ENCODE data around the gene SPI1.

SPI1 gene

DNA sequence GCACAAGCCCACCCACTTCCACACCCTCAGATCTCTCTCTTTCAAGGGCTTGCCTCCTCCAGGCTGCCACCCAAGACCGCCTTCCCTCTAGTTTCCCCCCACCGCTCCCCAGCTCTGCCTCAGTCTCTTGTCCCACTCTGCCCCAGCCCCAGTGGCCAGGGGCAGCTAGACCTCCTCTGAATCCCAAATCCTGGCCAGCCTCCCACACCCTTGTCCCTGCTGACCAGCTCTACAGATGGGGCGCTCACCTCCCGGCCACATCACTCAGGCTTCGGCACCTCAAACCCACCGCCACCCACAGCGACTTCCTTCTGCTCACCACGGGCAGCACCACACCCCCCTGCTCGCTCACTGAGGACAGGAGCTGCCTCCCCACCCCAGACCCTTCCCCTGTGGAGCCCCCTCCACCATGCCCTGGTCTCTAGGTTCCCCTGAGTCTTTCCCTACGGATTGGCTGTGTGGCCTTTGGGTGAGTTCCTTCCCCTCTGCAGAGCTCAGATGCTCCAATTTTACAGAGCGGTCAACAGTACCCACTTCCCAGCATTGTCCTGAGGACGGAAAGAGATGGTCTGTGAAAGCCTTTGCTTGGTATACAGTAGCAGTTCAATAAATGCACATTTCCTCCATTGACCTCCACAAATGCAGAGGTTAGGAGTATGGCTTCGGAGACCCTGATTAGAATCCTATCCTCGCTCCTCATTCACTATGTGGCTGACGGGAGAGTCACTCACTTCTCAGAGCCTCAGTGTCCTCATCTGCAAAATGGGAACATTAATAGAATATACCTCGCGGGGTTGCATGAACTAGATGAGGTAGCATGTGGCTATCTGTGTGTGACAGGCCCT lies 11.5 kb upstream of the SPI1 start:
- DNase-seq (ENCODE audit: low spot score) (no peak), FAIRE-seq (no peak)

- no peak for FAIRE-seq
- no peak for DNase-seq (ENCODE audit: low spot score)
Observed at GRCh38 chr11:47388697-47389576, 10.6 kb upstream of the SPI1 start.

DNA sequence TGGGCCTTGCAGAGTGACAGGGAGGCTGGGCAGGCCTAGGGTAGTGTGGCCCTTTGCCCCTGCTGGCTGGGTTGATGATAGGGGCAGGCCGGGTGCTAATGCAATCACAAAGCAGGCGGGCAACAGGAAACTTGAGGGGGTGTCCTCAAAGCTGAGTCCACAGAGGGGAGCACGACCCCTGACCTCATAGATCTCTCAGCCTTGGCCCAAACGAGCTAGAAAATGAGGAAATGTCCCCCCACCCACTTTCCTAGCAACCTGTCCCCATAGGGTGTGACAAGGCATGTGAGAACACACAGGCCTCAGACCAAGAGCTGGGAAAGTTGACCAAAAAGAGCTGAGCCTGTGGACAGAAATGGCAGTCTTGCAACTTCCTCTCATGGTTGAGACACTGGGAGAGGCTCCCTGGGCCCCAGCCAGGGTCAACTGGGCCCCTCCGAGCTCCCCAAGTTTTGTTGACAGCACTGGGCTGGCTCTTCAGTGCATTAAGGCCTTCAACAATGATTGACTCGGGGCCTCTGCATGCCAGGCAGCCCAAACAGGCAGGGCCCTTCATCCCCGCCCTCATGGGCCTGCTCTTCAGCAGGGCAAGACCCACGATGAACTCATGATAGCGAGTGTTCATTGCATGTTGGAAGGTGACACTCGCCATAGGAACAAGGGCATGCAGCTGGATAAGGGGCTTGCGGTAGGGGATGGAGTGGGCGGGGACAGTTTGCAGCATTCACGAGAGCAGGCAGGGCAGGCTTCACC lies 9.8 kb upstream of the SPI1 start:
- FAIRE-seq (no peak), DNase-seq (ENCODE audit: low spot score) (no peak)

DNA sequence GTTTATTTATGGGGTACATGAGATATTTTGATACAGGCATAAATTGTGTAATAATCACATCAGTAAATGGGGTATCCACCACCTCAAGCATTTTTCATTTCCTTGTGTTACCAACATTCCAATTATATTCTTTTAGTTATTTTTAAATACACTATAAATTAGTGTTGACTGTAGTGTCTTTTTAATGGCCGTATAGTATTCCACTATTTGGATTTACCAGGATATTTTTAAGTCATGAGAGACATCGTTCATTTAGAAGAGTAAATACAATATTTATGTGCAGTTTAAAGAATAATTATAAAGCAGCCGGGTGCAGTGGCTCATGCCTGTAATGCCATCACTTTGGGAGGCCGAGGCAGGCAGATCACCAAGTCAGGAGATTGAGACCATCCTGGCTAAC lies 6.2 kb upstream of the SPI1 start:
- FAIRE-seq: no peak
- no peak for DNase-seq (ENCODE audit: low spot score)

- FAIRE-seq (no peak), DNase-seq (ENCODE audit: low spot score) (no peak)
Observed at GRCh38 chr11:47383071-47383470, 4.7 kb upstream of the SPI1 start.

- DNase-seq (ENCODE audit: low spot score): no peak
- no peak for FAIRE-seq
Observed at GRCh38 chr11:47380078-47380477, 1.7 kb upstream of the SPI1 start.

DNA sequence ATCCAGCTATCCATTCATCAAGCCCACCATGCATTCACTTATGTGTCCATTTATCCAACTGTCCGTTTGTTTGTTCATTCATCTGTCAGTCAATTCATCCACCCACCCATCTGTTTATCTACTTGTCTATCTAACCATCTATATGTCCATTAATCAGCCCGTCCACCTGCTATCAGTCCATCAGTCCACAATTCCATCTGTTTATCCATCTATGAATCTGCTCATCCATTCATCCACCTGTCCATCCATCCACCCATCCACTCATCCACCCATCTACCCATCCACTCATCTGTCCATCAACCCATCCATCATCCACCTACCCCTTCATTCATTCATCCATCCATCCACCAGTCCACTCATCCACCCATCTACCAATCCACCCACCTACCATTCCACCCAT lies 970 bp upstream of the SPI1 start:
- no peak for FAIRE-seq
- no peak for DNase-seq (ENCODE audit: low spot score)

GRCh38 chr11:47378836-47379170 lies 456 bp upstream of the SPI1 start:
- no peak for DNase-seq (ENCODE audit: low spot score)

DNA sequence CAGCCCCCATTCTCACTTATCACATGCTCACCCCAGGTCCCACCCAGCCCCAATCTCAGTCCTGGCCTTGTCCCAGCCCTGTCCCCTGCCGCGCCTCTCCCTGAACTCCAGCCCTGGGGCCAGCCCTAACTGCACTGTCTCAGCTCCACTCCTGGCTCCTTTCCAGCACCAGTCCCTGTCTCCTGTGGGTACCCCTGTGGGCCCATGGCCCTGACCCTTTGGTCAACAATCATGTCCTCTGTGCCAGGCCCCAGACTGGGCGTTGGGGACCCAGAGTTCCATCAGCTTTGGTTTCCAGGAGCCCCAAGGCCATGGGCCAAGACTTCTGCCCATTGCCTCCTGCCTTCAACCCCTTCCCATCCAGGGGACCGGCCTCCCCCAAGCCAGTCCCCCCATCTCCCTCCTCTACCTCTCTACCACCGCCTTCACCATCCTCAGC lies 757 bp downstream of the SPI1 start:
- DNase-seq (ENCODE audit: low spot score): no peak
- no peak for FAIRE-seq

More at GRCh38 chr11:47378836-47379170, 456 bp upstream of the SPI1 start:
- FAIRE-seq: no peak

DNA sequence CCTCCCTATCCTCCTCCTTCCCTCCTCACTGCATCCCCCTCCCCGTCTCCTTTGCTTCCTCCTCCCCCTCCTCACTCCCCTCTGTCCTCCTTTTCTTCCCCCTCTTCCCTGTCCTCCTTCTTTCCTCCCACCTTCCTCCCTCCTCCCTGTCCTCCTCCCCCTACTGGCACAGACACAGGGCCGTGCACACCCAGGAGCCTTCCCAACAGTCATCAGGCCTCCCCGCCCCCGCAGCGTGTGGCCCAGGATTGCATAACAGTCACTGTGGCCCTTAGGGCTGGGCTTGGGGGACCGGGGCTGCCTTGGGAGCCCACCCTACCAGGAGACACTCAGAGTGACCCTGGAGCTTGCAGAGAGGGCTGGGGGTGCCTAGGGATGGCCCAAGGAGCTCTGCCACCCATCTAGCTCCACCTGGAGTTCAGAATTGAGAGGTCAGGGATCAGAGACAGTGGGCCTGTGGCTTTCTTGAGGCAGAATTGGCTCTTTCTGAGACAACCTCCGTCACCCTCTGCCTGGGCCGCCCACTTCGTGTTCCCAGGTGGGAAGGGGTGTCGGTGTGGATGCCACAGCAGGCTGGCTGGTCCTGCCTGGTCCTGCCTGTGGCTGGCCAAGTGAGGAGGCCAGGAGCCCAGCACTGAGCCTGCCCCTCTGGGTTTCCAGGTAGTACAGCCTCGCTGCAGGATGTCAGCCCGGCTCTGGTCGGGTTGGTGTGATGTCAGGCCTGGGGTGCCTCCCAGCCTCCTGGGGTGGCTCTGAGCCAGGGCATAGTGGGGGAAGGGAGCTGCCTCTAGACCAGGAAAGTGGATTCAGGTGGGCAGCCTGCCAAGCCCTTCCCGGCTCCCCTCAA lies 1.6 kb downstream of the SPI1 start:
- FAIRE-seq (no peak), DNase-seq (ENCODE audit: low spot score) (no peak)

DNA sequence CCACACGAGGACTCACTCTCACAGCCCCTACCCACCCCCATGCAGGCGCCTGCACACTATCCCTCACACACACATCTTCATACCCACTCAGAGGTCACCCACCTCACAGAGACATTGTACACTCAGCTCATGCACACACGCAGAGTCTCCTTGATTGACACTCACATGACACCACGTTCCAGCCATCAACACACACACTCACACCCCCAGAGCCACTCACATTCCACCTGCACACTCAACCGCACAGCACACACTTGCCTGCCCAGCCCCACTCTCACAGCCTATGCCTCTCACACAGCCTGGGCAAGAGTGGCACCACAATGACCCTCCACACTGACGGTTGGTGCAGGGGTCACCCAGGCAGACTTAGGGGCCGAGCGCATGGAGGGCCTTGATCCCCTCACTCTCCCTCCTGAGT lies 2.2 kb downstream of the SPI1 start:
- FAIRE-seq (no peak), DNase-seq (ENCODE audit: low spot score) (no peak)

GRCh38 chr11:47375546-47376085 lies 2.7 kb downstream of the SPI1 start:
- FAIRE-seq: no peak
- no peak for DNase-seq (ENCODE audit: low spot score)

GRCh38 chr11:47375020-47375419 lies 3.3 kb downstream of the SPI1 start:
- FAIRE-seq: no peak
- DNase-seq (ENCODE audit: low spot score): no peak

DNA sequence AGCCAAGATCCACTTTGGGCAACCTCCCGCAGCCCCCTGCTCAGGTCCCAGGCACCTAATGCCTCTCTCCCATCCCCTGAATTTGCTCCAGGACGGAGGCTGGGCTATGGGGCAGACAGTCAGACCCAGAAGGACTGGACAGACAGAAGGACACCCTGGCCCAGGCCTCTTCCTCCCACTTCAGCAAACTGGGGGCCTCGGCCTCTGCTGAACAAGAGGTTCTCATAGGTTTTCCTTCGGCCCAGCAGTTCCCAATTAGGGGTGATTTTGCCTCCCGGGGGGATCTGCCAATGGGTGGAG lies 3.7 kb downstream of the SPI1 start:
- DNase-seq (ENCODE audit: low spot score) (no peak), FAIRE-seq (no peak)

- DNase-seq (ENCODE audit: low spot score) (peak; percentile 35), FAIRE-seq (no peak)
Observed at GRCh38 chr11:47373876-47374719, 4.2 kb downstream of the SPI1 start.

GRCh38 chr11:47372422-47372821 lies 5.9 kb downstream of the SPI1 start:
- FAIRE-seq (no peak), DNase-seq (ENCODE audit: low spot score) (no peak)

DNA sequence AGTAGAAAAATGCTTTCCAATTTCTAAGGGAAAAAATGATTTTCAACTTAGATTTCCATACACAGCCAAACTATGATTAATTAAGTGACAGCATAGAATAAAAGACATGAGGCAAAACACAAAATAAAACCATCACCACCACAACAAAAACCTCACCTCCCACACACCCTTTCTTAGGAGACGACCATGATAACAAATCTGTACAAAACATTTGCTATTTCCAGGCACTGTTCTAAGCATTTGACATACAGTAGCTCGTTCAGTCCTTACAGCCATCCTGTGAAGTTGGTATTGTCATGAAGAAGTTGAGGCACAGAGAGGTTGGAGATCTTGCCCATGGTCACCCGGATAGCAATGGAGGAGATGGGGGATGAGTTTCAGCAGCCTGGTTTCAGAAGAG lies 8.7 kb downstream of the SPI1 start:
- DNase-seq (ENCODE audit: low spot score) (no peak), FAIRE-seq (no peak)

GRCh38 chr11:47366020-47366490 lies 12.3 kb downstream of the SPI1 start:
- FAIRE-seq: no peak
- no peak for DNase-seq (ENCODE audit: low spot score)

- FAIRE-seq: no peak
- DNase-seq (ENCODE audit: low spot score): no peak
Observed at GRCh38 chr11:47361419-47361818, 16.9 kb downstream of the SPI1 start.

DNA sequence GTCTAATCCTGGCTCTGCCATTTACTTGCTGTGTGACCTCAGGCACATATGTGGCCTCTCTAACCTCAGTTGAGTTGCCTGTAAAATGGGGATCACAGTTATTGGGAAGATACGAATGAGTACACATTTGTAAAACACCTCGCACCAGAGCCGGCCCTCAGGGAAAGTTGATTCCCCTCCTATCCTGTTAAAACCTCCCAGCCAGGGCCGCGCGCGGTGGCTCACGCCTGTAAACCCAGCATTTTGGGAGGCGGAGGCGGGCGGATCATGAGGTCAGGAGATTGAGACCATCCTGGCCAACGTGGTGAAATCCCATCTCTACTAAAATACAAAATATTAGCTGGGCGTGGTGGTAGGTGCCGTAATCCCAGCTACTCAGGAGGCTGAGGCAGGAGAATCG lies 18.0 kb downstream of the SPI1 start:
- no peak for FAIRE-seq
- no peak for DNase-seq (ENCODE audit: low spot score)

All from RCC 7860 (cell line).